Measurements from ENCODE around the gene PER2. TPM values are rescaled to one million over a fixed set of nuclear protein-coding genes. Genes with fewer than 3 reads are reported as not detected.

The PER2 gene
- total and polyA plus RNA-seq, 2 of the 13 experiments (the other 11 are each of a cell fraction or from before 2014, with no cell fraction given): 5.1 to 9.4 TPM

GRCh38 chr2:238239863-238240756 lies 48.3 kb downstream of the PER2 start, which contains the start of gene HES6 (continued):
- peak; percentile 53 for TF ChIP-seq ELF3 (CRISPR knock-in tag; IDR thresholded peaks at IDR 0.05)
- no peak for TF ChIP-seq GPN1 (CRISPR knock-in tag; IDR thresholded peaks at IDR 0.05; ENCODE audit: borderline replicate concordance)
- no peak for TF ChIP-seq REL (CRISPR knock-in tag; conservative IDR thresholded peaks at IDR 0.05)
- no peak for TF ChIP-seq JUNB (CRISPR knock-in tag; IDR thresholded peaks at IDR 0.05; ENCODE audit: borderline replicate concordance)
- TF ChIP-seq ZNF296 (CRISPR knock-in tag; conservative IDR thresholded peaks at IDR 0.05): 0 out of 2 replicates have a peak, but pooled peaks have one; percentile 28
- TF ChIP-seq NR2F1 (CRISPR knock-in tag; IDR thresholded peaks at IDR 0.05): no peak
- no peak; the same call in 1 of the 2 replicates for TF ChIP-seq ZBTB39 (CRISPR knock-in tag; IDR thresholded peaks at IDR 0.05)
- no peak for TF ChIP-seq ELF4 (CRISPR knock-in tag; IDR thresholded peaks at IDR 0.05; ENCODE audit: borderline replicate concordance)
- TF ChIP-seq SNAPC4 (CRISPR knock-in tag; IDR thresholded peaks at IDR 0.05): 0 out of 2 replicates have a peak, but pooled peaks have one; percentile 38
- TF ChIP-seq RFXAP (CRISPR knock-in tag; IDR thresholded peaks at IDR 0.05; ENCODE audit: borderline replicate concordance): peak; percentile 23; the same call in 1 of the 2 replicates
- TF ChIP-seq ZNF207 (IDR thresholded peaks at IDR 0.05; ENCODE audit: borderline replicate concordance): no peak
- TF ChIP-seq ZNF251 (CRISPR knock-in tag; IDR thresholded peaks at IDR 0.05): no peak
- no peak for TF ChIP-seq LCORL (IDR thresholded peaks at IDR 0.05)
- TF ChIP-seq LCORL (CRISPR knock-in tag; IDR thresholded peaks at IDR 0.05): peak; percentile 37; the same call in 1 of the 2 replicates
- TF ChIP-seq ZNF33A (CRISPR knock-in tag; IDR thresholded peaks at IDR 0.05; ENCODE audit: borderline replicate concordance): no peak
- peak; percentile 82 for TF ChIP-seq ATF7-NPFF (CRISPR knock-in tag; IDR thresholded peaks at IDR 0.05; ENCODE audit: low read depth)
- TF ChIP-seq ZNF143 (CRISPR knock-in tag; IDR thresholded peaks at IDR 0.05): no peak; the same call in 1 of the 2 replicates
- peak; percentile 93 for TF ChIP-seq RNF2 (conservative IDR thresholded peaks at IDR 0.05; ENCODE audit: low read depth)
- TF ChIP-seq TCF7L2 (IDR thresholded peaks at IDR 0.05; ENCODE audit: low read depth, low read length): no peak
- no peak for TF ChIP-seq ZBTB46 (CRISPR knock-in tag; IDR thresholded peaks at IDR 0.05; ENCODE audit: borderline replicate concordance)
- TF ChIP-seq ZNF34 (CRISPR knock-in tag; IDR thresholded peaks at IDR 0.05; ENCODE audit: borderline replicate concordance): no peak
